Stromal cell of bone marrow (primary cell): ENCODE measurements around the gene CFAP46.
"Not testable (repeated sequence)": the region's sequence is repeated elsewhere in the genome, so short reads cannot be mapped to it uniquely, and the experiment has no call there.

Experiments
- DNase-seq: peaks from one replicate; pipeline ENCODE4 v3.0.0-alpha.2; 2012; ENCODE audit warnings: low read depth

The CFAP46 gene

DNA sequence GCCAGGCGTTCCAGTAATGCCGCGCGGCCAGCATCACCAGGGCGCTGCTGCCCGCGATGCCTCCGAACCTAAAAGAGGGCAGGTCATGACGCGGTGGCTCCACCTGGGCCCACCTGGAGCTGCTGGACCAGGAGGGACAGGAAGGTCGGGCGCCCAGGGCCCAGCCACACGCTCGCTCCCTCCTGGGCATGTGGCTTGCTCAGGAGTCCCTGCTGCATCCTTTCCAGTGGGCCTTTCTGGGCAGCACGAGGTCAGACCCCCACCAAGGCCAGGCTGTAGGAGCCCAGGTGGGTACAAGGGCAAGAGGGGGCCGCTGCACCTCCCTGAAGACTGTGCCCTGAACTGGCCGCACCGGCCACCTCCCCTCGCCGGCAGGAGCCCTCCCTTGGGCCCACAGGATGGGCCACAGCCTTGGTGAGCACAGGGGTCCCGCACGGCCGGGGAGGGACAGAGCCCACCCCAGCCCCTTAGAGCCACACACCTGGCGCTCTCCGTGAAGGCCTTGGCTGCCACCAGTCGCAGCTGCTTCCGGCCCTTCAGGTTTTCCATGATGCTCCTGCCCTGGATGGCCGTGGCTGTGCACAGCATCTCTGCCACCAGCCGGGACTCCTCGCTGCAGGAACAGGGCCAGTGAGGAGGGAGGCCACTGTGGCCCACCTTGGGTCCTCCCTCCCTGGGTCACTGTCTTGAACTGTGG lies 43.2 kb downstream of the CFAP46 start:
- DNase-seq, result no peak

DNA sequence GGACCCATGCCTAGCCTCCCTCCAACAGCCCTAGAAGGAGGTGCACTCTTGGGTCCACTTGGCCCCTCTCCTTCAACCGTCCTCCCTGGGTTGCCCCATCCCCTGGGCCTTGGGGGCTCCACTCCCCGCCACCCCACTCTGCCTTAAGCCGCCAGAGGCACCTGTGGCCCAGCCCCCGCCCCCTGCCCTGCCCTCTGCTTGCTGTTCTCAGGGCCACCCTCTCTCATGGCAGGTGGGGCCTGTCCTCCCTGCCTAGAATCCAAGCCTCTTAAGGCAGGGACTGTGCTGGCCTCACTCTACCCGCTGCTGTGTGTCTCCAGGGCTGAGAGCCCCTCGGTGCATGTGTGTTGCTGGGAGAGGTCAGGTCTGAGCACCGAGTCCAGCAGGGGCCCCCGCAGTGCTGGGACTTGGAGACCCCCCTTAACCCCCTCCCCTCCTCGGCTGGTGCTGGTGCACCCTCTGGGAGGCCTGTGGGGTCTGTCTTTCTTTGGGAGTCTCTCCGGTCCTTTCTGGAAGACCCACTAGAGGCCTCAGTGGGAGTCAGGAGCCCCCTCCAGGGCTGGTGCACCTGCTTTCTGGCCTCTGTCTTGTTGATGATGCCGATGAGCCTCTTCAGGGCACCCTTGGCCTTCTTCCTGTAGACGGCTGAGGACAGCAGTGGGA lies 43.8 kb downstream of the CFAP46 start:
- DNase-seq, result no peak

DNA sequence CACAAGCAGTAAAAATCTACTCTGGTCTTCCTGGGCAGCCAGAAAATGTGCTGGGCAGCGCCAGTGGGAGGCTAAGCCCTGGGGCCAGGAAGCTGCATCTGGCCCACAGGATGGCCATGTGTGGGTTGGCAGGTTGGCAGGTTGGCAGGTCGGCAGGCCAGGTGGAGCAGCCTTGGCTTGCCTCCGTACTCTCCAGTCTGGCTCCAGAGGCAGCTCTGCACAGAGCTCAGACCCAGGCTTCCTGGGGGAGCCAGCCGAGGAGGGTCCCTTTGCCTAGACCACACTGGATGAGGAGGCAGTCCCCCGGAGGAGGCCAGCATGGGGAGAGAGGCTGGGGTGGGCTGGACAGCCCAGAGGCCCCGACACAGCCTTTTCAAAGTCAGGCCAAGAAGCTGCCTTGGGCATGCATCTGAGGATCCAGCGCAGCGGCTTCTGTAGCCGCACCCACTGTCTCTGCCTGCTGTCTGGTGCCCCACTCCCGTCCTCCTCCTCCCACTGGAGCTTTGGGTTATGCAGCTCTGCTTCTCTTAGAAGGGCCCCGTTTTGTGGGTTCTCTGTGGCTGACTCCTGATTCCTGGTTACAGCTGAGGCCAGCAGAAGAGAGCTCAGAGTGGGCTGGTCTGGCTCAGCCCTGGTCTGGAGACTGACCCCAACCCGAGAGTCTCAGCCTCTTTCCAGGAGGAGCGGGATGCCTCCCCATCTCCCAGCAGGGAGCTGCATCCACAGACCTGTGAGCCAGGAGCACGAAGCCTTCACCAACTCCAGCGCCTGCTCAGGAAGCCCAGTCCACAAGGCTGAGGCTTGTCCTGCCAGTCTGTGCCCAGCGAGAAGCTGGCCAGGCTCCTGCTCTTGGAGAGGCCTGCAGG lies 44.6 kb downstream of the CFAP46 start:
- DNase-seq, result no peak

DNA sequence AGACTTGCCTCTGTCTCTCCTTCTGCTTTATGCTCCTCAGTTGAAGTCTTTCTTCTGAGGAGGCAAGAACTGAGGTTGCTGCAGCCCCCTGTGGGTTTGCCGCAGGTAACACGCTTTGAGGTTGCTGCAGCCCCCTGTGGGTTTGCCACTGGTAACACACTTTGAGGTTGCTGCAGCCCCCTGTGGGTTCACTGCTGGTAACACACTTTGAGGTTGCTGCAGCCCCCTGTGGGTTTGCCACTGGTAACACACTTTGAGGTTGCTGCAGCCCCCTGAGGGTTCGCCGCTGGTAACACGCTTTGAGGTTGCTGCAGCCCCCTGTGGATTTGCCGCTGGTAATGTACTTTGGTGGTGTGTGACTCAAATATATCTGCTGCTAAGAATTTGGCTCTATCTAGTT lies 48.6 kb downstream of the CFAP46 start:
- not testable (repeated sequence) for DNase-seq

DNA sequence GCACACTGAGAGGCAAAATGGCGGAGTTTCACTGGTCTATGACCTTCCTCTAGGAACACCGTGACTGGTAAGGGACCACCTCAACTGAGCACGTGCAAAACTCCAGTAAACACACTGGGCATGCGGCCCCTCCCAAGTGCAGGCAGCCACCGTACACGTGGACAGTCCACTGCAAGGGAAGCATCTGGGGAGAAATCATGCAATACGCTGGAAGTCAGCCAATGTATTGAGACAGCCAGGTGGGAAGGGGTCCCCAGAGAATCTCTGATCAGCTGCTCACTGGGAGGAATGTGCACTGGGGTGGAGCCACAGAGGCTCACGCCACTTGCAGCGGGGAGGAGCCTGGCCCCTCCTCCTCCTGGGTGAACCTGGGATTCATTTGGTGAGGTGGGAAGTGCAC lies 49.3 kb downstream of the CFAP46 start:
- DNase-seq, result no peak

DNA sequence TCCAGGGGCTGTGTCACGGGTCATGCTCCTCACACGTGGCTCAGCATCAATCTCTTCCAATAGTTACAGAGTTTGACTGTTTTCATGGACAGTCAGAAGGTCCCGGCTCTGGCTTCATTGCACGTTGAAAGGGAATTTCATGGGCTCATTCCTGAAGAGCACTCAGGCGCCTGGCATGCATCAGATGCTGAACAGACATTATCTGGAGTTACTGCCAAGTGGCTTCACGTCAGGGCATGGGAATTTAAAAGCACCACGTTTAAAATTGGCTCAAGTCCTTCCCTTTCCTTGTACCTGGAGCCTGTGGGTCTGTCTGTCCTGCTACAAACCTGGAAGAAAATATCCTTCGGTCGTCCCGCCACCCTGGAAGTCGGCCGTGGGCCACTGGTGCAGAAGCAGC lies 50.4 kb downstream of the CFAP46 start:
- no peak for DNase-seq

DNA sequence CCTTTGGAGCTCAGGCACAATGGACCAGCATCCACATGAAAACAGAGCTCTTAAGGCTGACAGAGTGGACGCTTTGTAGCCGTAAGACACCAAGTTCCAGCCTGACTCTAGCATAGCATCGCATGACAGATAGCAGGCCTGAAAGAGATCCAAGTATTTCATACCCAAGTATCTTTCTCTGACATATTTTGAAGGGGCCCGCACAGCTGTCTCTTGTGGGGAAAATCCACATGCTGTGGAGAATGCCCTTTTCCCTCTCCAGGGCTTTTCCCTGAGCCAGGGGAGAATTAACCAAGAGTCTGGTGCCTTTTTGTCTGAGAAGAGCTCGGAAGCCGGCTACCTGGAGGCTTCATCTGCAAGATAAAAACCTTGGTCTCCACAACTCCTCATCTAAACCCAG lies 51.0 kb downstream of the CFAP46 start:
- DNase-seq, result no peak

DNA sequence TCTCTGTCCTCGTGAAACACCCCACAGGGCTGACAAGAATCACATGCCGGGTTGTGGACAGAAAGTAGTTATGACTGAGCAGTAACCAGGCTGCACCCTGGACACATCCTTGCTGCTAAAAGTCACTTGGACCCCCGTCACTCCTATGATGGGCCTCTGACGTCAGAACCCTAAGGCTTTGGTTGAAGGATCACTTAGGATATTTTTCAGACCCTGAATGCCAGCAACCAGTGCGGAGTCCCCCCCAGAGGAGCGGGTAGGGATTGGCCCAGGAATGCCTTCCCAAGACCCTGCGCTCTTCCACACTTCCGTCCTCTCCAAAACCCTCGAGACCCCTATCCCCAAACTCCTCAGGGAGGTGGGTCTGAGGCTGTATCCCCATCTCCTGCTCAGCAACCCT lies 52.1 kb downstream of the CFAP46 start:
- no peak for DNase-seq

DNA sequence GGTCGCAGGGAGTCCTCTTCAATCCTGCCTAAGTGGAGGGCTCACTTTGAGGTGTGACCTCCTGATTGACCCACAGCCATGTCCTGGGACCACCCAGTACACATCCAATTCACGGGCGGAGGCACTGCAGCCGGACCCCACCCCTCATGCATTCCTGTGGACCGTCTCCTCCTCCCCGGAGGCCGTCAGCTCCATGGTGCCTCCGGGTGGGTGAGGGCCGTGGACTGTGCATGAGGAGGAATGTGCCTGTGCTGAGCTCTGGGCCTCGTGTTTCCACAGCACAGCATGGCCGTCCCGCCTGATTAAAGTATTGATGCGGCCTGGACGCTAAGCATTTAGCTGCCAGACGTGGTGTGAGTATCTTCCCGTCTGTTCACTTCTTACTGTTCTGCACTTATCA lies 52.8 kb downstream of the CFAP46 start:
- no peak for DNase-seq

DNA sequence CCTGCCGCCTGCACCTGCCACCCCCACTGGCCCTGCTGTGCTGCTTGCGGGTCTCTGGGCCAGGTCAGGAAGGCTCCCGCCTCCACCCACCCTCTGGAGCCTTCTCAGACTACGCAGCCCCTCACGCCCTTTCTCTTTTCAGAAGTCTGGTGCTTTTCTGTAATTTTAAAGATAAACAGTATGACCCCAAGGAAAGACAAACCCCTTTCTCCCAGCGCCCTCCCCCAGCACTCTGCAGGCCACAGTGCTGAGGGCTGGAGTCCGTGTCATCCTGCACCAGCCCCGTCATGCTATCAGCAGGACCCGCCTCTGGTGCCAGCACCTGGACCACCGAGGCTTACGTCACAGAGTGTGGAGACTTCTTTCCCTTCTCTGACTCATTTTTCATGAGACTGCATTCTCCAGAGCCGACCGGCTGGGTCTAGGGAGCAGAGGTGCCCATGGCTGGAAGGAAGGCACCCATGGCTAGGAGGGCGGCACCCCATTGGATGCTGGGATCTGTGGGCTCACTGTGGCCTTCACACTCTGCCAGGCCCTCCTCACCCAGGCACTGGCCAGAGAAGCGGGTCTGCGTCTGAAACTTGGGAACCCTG lies 53.4 kb downstream of the CFAP46 start:
- DNase-seq, result no peak

DNA sequence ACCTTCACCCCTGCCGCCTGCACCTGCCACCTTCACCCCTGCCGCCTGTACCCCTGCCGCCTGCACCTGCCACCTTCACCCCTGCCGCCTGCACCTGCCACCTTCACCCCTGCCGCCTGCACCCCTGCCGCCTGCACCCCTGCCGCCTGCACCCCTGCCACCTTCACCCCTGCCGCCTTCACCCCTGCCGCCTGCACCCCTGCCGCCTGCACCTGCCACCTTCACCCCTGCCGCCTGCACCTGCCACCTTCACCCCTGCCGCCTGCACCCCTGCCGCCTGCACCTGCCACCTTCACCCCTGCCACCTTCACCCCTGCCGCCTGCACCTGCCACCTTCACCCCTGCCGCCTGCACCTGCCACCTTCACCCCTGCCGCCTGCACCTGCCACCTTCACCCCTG lies 53.9 kb downstream of the CFAP46 start:
- DNase-seq, result not testable (repeated sequence)

DNA sequence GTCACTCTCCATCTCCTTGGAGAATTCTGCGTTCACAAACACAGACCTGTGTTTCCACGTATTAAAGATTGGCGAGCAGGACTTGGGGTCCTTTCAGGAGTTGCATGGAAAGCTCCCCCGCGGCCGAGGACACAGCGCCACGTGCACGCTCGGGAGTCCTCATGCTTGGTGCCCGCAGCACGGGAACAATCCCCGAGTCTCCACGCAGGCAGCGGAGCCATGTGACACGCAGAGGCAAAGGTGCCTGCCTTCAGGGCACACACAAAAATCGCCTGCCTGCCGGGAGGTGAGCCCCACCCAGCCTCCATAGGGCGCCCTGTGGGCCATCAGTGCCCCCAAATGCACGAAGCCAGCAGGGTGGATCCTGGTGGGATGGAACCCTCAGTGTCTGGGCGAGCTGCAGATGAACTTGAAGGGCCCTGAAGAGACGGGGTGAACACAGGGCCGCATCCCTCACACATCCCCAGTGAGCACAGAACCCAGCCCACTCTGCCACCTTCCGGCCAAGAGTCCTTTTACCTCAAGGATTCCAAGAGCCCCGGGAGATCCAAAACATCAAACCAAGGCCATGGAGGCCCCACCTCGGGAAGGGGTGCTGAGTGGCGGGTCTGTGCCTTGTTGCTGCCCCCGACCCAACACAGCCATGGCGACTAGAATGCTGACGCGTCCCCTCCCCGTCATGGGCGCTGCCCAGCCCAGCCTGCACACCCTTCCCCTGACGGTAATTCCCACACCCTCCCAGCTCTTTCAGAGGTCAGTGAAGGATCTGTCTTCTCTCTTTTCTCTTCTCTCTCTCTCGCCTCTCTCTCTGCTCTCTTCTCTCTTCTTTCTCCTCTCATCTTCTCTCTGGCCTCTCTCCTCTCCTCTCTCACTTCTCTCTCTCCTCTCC lies 55.9 kb downstream of the CFAP46 start:
- DNase-seq, result no peak

DNA sequence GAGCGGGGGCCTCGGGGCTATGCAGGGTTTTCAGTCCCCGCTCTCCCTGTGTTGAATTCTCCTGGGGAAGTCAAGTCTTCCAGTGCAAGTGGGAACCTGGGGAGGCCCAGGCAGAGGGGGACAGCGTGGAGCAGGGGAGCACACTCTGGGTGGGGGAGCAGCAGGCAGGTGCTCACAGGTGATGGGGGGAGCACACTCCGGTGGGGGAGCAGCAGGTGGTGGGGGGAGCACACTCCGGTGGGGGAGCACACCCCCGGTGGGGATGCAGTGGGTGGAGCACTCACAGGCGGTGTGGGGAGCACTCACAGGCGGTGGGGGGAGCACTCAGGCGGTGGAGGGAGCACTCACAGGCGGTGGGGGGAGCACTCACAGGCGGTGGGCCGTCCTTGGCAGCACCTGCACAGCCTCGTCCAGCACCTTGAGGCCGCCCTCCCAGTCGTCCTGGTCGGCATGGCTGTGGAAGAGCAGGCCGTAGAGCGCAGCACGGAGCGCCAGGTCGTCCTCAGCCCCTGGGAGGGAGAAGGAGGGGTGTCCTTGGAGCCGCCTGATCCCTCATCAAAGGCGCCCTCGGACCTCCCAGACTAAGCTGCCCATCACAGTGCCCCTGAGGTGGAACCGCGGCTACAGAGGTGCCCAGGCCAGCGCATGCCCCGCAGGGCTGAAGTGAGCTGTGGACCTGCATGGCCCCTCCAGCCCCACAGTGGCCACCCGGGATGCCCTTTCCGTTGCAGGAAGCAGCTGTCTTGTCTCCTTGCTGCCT lies 56.7 kb downstream of the CFAP46 start:
- DNase-seq, result no peak

DNA sequence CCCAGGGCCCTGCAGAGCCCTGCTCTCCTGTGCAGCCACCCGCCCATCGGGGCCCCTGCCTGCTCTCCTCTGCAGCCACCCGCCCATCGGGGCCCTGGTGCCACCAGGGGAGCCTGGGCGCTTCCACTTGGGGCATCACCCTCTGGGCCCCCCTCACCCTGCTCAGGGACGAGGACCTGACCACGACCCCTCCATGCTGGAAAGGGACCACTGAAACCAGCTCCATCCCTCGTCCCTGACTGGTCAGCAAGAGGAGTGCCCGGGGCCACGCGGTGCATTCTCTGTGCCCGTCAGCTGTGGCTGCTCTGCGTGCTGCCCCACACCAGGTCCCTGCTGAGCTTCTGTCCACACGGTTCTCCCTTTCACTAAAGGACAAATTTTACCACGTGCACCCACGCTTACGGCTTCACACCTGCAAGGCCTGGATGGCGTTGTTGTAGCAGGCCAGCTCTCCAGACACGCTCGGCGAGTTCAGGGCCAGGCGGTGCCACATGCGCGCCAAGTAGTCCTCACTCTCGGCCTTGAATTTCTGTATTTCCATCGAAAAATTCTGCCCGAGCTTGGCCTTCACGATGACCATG lies 57.6 kb downstream of the CFAP46 start:
- no peak for DNase-seq

DNA sequence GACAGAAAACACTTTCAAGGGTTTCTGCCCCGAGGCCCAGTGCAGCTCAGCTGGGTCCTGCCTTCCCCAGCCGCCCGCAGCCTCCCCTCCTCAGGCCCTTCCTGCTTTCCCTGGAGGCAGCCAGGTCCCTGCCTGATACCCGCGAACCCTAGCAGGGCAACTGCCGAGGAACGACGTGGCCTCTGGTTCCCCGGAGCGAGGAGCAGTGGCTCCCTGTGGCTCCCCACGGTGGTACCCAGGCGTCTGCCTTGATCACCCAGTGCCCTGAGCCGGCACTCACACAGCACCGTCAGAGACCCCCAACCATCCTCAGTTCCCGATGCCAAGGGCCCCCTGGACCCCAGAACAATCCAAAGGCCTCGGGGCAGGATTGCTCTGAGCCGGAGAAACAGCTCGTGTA lies 58.3 kb downstream of the CFAP46 start:
- no peak for DNase-seq

DNA sequence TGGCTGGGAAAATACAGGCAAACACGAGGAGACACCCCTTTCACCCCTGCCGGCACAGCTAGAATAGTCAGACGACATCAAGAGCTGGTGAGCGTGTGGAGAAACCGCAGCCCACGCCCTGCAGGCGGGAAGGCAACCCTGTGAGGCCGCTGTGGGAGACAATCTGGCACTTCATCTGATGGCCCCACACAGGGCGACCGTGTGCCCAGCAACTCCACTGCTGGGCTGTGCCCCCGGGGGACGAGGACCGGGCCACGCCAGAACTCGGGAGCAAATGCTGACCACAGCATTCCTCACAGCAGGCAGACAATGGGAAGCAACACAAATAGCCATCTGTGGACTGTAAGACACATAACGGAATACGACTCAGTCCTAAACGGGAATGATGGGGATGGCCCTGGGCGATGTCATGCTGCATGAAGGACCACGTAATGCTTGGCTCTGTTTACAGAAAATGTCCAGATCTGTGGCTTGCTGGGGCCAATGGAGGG lies 58.9 kb downstream of the CFAP46 start:
- DNase-seq, result no peak

DNA sequence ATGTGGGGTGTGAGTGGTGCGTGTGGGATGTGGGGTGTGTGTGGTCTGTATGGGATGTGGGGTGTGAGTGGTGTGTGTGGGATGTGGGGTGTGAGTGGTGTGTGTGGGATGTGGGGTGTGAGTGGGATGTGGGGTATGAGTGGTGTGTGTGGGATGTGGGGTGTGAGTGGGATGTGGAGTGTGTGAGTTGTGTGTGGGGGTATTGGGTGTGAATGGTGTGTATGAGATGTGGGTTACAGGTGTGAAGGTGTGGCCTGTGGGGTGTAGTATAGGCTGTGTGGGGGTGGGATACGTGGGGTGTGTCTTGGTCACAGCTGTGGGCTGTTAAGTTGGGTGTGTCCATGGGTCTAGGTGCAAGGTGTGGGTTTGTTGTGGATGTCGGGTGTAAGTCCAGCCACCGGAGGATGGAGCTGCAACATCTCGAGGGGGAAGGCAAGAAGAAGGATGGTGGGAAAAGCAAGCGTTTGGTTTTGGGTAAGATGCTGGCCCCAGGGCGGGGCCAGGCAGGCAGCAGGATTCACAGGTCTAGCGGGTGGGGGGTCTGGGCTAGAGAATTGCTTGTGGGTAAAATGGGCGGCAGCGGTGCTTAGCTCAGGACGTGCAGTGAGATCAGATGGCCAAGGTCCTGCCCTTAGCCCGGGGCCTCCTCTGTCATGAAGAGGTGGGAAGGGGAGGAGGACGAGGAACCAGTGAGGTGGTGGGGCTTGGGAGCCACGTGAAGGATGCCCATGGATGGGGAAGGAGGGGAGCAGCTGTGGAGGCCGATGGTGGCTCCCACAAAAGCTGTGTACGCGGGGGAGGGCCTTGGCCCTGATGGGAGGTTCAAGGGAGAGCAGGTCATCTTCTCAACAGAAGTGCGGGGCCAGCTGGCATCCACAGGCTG lies 60.1 kb downstream of the CFAP46 start:
- DNase-seq, result no peak

DNA sequence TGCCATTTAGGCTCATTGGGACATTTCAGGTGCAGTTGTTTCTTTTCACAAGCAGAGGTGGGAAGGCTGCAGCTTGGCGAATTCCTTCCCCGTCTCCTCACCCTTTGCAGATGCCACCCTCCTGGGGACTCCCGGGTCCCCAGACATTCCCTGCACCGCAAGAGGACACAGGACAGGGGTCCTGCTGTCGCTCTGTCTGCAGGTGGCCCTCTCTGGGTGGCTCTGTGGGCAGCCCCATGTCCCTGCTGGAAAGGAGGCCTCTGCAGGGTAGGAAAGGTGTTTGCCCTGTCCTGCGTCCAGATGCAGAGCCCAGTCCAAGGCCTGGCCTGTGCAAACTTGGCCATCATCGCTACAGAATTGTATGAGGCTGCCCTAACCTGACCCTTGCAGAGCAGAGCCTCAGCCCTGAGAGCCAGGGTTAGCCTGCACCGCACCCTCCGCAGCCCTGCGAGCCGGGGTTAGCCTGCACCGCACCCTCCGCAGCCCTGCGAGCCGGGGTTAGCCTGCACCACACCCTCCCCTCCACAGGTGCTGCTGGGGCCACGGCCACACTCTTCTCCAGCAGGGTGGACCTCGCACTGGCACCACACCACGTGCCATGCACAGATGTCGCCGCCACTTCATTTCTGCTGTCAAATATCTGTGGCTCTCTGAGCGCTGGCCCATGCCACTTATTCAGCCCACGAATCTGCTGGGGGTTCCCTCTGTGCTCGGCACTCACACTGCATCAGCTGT lies 61.0 kb downstream of the CFAP46 start:
- no peak for DNase-seq
